ENCODE results near the gene HPCA.

Gene HPCA

DNA sequence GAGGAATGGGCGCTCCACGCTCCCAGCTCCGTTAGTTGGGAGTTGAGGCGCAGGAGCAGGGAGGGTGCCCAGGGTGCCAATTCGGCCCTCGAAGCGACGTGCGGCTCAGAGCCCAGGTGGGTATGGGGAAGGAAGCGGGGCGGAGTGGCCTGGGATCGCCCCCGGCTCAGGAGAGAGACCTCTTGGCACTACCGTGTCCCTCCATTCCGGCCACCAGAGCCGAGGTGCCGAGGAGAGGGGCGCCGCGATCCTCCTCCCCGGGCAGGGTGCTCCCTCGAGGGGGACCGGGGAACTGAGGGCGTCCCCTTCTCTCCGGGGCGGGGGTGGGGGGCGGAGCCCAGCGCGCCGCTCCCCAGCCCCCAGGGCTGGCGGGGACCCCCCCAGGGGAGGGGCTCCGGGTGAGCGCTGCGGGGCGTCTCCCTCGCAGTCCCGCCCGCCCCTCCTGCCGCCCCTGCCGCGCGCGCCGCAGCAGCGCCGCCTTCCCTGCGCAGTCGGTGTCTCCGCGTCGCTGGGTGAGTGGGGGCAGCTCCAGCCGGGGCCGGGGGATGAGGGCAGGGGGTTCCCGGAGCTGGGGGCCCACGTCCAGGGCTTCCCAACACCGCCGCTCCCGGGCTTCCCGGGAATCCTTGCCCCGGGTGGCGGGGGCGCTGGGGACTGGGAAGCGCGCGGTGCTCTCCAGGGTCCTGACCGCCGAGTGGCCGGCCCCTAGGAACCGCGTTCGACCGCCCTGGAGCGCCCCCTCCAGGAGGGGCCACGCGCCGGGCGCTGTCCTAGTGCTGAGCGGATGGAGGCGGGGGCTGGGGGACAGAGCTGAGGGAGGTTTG, at the start of gene HPCA:
HPCA (plus strand) TSS at position 488 of the 824 bp plus-strand sequence. CDS start 2,408 bp downstream, outside the sequence.
- FAIRE-seq (no peak), DNase-seq (ENCODE audit: low spot score) (no peak)

DNA sequence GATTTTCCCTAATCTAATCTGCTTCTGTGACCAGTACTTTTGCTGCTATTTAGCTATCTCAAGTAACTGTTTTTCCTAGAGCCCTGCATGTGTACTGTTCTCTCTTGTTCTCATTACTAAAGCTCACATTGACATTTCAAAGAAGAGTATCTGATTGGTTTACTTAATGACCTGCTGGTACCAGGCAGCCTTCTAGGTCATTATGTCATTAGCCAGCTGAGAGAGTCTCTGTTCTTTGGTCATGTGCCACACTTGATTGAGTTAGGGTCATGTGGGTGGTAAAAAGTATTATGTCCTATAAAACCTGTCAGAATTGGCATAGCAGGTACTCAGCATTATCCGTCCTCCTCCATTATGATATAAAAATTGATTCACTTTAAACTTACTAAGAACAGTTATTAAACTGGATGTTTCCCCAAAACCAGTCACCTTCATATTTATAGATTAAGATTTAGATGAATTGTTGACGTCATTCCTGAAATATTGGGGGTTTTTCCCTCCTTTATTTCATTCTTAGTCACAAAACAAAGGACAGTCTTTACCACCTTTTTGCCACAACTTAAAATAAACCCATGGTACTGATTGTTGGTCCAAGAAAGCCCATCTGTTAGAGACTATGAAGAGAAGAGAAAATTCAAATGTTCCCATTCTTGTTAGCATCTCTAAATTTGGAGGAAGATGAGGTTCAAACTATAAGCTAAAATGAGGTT, 37.8 kb upstream of the HPCA start:
- no peak for DNase-seq (ENCODE audit: low spot score)

DNA sequence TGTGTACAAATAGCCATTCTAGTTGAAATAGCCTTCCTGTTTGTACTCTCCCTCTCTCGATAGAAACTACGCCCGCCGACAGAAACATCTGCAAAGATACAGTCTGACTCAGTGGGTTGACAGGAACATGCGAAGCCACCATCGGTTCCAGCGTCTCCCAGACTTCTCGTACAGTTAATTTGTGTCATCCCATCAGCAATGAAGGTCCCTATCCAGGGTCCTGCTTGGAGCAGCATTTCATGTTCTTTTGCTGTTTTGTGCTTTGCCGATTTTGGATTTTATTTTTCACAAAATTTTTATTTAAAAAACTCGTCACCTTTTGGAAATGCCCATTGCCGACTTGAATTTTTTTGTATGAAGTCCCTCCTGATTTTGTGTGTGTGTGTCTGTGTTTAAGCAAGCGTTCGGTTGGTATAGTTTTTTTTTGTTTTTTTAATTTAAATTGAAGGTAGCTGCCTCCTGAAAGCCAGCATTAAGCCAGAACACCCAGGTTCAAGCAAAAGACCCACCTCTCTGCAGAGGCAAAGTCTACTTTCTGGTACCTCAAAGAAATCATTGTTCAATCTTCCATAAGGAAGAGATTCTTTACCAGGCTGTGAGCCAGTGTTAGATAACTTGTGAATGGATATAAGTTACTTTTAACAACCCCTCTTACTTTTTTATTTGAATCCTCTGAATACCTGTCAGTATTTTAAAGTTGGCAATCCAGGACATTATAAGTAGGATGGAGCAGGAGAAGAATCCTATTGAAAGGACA, 30.3 kb upstream of the HPCA start:
- no peak for FAIRE-seq
- no peak for DNase-seq (ENCODE audit: low spot score)

More for the DNA sequence above, 37.8 kb upstream of the HPCA start:
- no peak for FAIRE-seq

DNA sequence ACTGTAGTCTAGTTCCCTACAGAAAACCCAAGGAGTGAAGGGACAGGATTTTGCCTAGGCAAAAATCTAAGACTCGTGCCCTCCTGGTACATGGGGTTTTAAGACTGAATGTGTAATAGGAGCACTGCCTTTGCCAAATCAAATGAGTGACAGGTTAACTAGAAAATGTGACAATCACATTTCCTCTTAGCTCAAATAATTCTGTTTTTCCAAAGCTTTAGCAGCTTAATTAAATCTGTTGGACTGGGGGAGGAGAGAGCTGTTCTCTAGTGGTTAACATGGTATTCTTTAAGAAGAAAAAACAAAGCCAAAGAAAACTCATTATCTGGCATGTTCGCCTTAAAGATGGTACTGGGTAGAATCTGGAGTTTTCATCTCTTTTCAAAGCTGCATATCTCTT, 28.2 kb upstream of the HPCA start:
- no peak for DNase-seq (ENCODE audit: low spot score)
- no peak for FAIRE-seq

DNA sequence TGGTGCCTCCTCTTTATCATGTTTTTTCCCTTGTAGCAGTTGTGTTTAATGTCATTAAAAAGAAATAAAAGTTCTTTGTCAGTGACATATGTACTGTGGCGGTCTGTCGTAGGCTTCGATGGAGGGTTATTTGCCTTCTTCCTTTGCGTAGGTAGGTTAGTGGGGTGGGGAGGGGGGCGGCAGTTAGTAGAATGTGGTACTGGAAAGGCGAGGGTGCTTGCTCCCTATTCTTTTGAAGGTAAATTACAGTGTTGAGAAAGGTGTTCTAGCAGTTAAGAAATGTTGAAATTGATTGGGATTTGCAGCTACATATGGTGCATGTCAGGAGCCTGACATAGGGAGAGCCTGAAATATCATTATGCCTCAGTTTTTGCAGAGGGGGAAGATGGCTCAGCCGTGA, 27.5 kb upstream of the HPCA start:
- no peak for FAIRE-seq
- no peak for DNase-seq (ENCODE audit: low spot score)

DNA sequence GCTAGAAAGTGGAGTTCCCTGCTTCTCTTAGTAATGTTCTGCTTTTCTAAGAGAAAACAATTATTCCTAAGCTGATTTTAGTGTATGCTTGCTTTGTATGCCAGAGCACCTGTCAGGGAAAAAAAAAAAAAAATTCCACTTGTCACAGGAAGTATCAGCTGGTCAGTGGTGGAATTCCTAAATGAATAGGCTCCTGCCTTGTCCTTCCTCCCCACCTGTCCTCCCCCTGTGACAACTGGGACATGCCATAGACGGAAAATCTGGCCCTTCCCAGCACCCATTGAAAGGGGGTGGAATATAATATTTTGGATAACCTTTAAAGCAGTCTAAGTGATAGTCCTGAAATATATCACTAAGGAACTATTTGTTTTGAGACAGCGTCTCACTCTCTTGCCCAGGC, 26.4 kb upstream of the HPCA start:
- DNase-seq (ENCODE audit: low spot score) = no peak
- FAIRE-seq = no peak

DNA sequence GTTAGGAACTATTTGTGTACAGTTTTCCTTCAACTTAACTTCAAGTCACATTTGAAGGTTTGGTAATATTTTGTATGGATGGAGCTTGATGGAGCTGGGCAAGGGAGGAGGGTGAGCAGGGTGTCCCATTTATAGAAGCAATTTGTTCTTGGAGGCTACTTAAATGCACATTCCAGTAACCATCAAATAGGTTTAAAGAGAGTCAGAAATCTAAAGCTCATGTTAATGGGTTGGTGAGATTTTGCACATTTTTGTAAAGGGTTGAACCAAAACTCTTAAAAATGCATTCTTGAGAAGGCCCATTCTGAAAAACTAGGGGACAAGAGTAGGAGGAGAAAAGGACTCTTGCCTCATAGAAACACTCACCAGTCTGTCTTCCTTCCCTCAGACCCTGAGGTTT, 25.7 kb upstream of the HPCA start:
- DNase-seq (ENCODE audit: low spot score) (no peak), FAIRE-seq (no peak)

DNA sequence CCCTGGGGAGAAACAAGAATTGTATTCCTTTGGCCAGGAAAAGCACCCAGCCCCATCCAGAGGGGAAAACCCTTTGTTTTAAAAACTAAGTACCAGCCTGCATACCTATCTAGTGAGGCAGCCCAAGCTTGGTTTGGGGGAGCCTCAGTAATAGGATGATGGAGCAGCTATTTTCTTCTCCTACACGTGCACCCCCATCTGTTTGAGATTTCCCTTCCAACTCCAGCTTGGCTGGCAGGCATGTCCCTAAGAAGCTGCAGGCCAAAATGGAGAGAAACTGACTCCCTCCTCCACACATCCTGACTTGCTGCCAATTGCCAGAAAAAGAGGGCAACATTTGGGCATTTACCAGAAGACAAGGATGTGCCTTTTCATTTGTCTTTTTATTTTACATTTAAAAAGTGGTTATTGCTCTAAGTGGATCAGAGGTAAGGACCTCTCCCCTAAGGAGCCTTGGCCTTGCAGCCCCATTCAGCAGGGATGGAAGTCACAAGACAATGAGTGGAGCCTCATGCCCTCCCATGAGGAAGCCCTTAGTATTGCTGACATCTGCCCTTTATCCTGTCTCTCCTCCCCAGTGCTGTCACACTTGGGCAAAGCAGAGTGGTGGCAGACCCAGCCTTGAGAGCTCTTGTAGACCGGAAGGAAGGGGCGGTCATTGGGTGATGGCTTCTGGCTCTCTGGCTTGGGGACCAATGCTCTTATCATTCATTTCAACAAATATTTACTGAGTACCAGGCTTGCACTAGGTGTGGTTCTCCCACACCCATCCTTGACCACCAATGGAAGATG, 24.2 kb upstream of the HPCA start:
- no peak for FAIRE-seq
- DNase-seq (ENCODE audit: low spot score) = no peak

DNA sequence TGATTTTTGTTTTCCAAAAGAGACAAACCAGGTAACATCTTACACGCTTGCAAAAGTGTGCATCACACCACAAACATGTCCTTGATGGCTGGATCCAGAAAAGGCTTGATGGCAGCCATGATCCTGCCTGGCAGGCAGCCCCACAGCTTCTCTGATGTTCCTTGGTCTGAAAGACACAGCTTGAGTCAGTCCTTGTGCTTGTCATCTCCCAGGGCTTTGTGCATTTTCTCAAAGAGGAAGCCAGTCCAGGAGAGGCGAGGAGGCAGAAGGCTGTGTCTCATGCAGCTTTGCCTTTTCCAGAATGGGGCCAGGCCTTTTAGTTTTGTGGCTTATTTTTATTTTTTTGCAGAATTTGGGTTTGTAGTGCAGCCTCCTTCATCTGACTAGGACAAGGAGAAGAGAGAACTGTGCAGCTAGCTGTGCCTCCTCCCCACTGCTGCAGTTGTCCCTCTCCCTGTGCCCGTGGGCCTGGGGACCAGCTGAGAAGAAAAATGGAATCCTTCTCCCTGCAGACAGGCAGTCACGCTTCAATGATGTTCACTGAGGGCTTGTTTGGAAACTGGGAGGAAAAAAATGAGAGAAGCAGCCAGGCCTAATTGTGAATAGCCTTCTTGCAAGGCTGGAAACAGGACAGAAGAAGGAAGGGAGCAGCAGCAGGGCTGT, 22.9 kb upstream of the HPCA start:
- no peak for DNase-seq (ENCODE audit: low spot score)

DNA sequence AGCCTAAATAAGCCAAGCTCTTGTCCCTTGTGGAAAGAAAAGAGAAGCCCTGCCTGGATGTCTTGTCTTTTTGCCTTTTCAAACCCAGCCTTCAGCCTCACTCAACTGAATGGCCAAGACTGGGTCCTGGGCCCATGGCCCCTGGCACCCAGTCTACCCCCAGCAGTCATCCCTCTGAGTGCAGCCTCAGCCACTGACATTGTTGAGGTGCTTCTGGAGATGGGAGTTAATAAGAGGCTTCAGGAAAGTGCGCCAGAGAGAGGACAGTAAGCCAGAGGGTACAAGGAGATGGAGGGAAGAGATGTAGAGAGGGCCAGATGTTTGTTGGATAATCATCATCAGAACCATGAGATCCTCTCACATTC, 22.4 kb upstream of the HPCA start:
- FAIRE-seq = no peak
- no peak for DNase-seq (ENCODE audit: low spot score)

More for the DNA sequence above, 22.9 kb upstream of the HPCA start:
- no peak for FAIRE-seq

DNA sequence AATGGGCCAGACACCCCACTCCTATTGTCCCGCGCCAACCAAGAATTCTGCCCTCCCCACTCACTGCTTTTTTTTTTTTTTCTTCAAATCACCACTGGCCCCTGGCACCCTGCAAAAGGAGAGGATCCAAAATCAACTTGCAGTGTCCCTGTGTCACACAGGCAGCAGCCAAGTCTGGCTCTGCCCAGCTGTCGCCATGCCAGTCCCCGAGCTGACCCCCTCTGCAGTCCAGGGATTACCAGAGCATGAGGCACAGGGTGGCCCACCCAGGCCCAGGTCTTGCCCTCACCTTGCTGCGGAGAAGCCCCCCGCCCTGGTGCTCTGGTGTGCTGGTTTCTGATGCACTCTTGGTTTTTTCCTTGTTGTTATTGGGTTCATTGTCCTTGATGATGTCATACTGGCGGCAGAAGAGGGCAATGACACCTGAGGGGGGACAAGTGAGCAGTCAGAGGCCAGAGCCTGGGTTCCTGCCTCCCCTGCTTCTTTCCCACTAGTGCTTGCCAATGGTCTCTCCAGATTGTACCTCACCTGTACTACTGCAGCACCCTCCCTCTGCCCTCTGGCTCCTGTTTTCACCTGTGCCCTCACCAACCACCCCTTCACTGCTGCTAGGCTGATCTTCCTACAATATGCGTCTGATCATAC, 21.8 kb upstream of the HPCA start:
- DNase-seq (ENCODE audit: low spot score) (no peak), FAIRE-seq (no peak)

DNA sequence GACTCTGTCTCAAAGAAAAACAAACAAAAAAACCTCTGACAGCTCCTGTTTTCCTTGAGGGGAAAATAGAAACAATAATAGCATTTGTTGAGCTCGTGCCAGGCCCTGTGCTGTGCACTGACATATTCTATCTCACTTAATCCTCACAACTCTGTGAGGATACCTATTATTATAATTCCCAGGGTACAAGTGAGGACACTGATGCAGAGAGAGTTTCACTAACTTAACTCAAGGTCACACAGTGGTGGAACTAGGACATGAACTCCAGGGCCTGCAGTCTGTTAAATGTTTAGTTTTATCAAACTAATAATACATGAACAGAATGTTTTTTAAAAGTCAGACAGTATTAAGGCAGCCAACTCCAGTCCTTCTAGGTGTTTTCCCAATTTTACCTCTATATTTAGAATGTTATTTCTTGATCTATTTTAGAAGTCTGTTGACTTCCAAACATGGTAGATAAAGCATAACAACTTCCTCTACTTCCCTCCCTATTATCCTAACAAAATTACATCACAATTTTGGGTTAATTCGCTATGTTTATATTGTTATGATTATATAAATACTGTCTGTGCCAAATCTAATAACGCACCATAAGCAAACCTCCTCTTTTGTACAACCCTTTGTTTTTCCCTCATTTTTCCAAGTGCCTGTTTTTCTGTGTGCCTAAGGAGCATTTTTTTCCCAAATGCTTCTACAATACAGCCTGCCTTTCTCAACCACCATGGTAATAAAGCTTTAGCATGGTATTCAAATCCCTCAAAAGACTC, 20.5 kb upstream of the HPCA start:
- no peak for DNase-seq (ENCODE audit: low spot score)

DNA sequence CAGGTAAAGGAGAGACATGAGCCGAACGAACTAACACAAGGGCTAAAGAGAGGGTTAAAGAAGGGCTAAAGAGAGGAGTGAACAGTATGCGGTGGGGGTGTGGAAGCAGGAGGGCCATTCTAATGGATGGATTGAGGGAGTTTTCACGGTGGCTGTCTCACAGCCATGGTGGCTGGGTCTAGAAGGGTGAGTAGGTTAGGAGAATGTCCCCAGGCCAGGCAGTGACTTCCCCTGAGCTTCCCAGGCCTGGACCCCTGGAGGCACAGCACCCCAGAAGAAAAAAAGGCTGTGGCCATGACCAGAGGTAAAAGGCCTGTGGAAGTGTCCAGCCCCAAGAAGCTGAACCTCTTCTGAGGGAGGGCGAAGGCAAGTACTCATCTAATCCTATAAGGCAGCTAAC, 19.1 kb upstream of the HPCA start:
- FAIRE-seq (no peak), DNase-seq (ENCODE audit: low spot score) (no peak)

More for the DNA sequence above, 20.5 kb upstream of the HPCA start:
- FAIRE-seq = no peak

DNA sequence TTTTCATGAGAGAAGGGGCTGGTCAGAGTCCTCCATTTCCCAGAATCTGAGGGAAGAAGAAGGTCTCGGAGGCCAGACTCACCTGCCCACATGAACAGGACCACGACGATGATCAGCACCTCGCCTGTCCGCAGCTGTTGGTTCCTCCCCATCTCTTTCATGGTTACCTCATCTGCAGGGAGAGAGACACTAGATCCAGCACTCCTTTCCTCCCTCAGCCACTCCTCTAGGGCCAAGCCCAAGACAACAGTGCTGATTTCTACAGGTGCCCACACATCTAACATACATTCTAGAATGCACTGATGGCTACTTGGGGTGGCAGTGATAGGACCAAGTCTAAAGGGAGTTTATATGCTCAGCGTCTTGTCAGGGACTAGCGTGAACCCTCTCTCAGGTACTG, 18.6 kb upstream of the HPCA start:
- no peak for DNase-seq (ENCODE audit: low spot score)
- FAIRE-seq = no peak

DNA sequence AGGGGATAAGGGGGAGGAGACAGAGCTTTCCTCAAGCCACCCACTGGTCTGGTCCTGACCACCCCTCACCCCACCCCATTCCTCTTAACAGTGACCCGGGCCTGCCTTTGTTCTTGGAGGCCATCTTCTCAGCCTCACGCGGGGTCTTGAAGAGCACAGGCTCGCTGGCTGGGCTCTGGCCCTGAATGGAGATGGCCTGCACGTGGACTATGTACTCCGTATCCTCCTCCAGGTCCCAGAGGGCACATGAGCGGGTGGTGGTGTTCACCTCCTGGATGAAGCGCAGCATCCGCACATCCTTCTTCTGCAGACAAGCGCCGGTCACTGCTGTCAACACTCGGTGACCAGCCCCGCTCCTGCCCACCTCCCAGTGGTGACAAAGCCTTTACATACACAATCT, 18.2 kb upstream of the HPCA start:
- no peak for DNase-seq (ENCODE audit: low spot score)
- FAIRE-seq = no peak

DNA sequence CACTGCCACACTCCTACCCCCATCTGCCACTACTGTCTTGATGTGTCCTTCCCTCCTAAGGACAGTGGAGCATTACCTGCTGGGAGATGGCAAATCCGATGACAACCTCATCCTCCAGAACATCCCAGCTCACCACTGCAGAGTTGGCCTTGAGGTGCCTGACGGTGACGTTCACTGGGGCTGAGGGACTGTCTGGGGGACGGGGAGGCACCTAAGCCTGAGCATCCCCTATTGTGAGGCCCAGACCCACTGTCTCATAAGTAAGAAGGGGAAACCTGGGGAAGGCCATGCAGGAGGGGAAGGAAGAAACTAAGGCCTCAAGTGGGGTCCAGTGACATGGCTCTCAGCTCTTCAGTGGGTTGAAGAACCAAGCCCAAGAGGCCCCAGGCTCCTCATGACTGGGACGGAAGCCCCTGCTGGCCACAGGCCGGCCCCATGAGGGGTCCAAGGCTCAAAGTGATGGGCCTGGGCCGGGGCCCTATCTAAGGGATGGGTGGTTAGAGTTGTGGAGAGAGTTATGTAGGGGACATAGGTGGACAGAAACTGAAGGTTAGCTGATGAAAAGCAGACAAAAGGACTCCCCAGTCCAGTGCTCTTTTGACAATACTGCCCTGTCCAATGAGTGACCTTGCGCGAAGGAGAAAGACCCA, 17.4 kb upstream of the HPCA start:
- DNase-seq (ENCODE audit: low spot score) (no peak), FAIRE-seq (no peak)

DNA sequence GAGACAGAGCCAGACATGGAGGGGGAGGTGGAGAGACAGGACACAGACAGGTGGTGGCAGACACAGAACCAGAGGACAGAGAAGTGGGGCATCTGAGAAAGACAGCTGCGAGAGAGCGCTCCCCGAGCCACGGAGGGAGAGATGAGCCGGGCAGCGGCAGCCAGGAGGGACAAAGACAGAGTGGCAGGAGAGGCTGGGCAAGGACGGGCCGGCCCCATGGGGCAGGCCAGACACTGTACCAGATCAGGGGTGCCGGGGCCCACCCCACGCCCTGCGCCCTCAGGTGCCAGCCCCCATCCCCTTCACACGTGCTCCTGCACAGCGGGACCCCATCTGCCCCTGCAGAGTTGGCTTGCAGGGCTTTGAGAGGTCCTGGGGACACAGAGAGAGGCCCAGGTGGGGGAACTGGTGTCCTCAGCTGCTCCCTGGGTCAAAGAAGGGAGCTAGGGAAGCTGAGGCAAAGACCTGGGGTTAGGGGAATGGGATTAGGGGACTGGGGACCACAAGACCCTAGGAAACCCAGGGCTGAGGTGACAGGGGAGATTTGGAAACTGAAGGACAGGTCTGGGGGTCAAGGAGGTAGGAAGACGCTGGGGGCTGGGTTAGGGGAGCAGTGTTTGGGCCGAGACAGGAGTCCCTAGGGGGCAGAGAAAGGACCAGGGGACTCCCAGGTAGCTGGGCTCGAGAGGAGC, 16.2 kb upstream of the HPCA start:
- no peak for DNase-seq (ENCODE audit: low spot score)
- no peak for FAIRE-seq

DNA sequence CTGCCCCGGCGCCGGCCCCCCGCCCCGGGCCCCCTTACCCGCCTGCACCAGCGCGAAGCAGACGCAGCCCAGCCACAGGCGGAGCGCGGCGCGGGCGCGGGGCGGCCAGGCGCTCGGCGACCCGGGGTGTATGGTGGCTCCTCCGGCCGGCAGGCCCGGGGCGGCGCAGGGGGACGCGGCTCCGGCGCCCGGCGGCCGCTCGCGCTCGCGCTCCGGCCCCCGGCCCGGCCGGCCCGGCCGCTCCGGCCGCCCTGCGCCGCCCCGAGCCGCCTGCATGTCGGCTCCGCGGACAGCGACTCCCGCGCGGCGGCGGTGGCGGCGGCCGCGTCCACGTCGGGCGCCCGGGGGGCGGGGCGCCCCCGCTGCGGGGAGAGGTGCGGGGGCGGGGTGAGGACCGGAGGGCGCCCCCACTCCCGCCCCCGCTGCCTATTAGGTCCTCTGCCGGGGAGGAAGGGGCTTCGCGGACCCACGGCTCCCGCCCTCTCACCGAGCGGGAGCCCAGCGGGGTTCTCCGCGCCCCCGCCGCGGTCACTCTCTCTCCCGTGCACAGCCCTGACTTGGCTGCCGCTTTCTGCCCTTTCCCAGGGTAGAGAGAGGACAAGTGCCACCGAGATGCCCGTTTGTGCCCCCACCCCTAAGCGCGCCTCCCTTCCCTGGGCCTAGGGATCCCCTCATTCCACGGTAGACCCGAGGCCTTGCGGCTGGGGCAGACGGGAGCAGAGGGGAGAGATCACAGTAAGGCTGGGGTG, 15.5 kb upstream of the HPCA start, which contains the start of gene FNDC5:
FNDC5 (minus strand) TSS at position 298 of the 749 bp plus-strand sequence.
- no peak for DNase-seq (ENCODE audit: low spot score)
- no peak for FAIRE-seq

All from RCC 7860 (cell line).